Body of pancreas (tissue), 4 donors: Measurements from ENCODE around the gene AMOTL1.

Experiments used
- POLR2A ChIP-seq, 3 donors: fragments of 450-650 bp; IDR thresholded peaks; one replicate each; pipeline ENCODE4 v1.6.1; 2016; ENCODE audit warnings: antibody characterized with exemption in 3 of 3, mild to moderate bottlenecking in 2 of 3
- TF ChIP-seq, protein P1 (sequence below), 7 experiments: fragments of 450-650 bp in 4 of 7; fragments of 200-600 bp in 3 of 7; sonication (generic) in 3 of 7; IDR thresholded peaks; one replicate each; pipeline ENCODE4 v1.5.1; 2016 to 2019; ENCODE audit warnings: antibody characterized with exemption in 7 of 7

DNA sequence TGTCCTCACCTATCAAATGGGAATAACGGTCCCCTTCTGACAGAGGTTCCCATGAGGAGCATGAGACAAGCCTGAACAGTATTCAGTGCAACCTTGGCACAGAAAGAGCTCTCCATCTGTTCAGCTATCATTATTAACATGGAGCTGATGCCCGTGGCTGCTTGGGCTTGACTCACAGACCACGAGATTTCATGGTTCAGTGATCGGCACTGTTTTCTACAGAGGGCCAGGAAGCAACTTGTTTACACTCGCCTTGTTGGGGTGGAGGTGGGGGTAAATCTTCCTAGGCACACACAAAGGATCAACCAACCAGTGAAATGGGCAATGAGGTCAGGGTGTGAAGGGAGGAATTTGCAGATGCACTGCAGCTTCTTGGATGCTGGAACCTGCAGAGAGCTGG lies 117.0 kb downstream of the AMOTL1 start:
- TF ChIP-seq POLR2A (IDR thresholded peaks at IDR 0.05), result no peak
- TF ChIP-seq, protein P1, sequence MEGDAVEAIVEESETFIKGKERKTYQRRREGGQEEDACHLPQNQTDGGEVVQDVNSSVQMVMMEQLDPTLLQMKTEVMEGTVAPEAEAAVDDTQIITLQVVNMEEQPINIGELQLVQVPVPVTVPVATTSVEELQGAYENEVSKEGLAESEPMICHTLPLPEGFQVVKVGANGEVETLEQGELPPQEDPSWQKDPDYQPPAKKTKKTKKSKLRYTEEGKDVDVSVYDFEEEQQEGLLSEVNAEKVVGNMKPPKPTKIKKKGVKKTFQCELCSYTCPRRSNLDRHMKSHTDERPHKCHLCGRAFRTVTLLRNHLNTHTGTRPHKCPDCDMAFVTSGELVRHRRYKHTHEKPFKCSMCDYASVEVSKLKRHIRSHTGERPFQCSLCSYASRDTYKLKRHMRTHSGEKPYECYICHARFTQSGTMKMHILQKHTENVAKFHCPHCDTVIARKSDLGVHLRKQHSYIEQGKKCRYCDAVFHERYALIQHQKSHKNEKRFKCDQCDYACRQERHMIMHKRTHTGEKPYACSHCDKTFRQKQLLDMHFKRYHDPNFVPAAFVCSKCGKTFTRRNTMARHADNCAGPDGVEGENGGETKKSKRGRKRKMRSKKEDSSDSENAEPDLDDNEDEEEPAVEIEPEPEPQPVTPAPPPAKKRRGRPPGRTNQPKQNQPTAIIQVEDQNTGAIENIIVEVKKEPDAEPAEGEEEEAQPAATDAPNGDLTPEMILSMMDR (IDR thresholded peaks at IDR 0.05), result no peak
